ENCODE data around the gene FKBP2. TPM values are rescaled to one million over a fixed set of nuclear protein-coding genes. Genes with fewer than 3 reads are reported as not detected.
A peak's percentile ranks its signal among the peaks of the same experiment; 100 is the strongest.

The FKBP2 gene
- total RNA-seq, 1 donor from 2014 or later, result 41.5 TPM

DNA sequence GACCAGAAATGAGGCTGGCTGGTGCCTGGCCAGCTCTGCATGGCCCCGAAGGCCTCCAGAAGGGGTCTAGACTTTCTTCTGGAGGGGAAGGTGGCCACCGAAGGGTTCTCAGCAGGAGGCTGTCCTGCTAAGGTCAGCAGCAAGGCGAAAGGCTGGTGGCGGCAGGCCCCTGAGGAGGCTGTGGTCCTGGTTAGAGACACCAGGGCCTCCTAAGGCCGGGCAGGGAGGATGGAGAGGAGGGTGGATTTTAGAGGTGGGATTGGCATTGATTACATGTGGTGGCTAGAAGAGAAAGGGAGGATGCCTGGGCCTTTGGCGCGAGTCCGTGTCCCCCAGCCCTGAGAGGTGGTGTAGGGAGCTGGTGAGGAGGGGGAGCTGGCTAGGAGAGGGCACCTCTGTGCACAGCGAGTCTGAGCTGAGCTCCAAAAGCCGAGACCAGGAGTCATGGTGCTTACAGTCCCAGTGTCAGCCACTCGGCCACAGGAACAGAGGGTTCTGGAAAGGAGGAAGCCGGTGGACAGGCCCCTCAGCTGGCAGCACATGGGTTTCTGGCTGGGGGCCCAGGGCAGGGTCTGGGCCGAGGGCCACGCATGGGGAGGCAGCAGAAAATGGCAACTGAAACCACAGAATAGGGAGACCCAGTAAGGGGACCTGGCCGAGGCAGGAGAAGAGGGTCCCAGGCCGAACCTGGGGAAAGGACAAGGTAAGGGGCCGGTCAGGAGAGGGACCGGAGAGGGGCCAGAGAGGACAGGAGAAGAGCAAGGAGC is 31.9 kb upstream of the FKBP2 start:
- Histone ChIP-seq H3K4me1 (ENCODE audit: insufficient read depth, low read length) (peaks cover 24% of the 10 kb centered on the region), H3K4me2 (ENCODE audit: low read length) (no peak overlapping the region), H3K9me3 (ENCODE audit: insufficient read depth, low read depth, low read length) (no peaks in the 10 kb centered on the region), H3K27me3 (ENCODE audit: insufficient read depth, low read length) (no peaks in the 10 kb centered on the region), H3K36me3 (ENCODE audit: insufficient read depth, low read length) (peaks cover 8% of the 10 kb centered on the region), H3K9ac (ENCODE audit: low read length) (no peak overlapping the region), H4K20me1 (ENCODE audit: insufficient read depth, low read length) (peaks cover 10% of the 10 kb centered on the region), H2AFZ (ENCODE audit: low read depth, low read length) (no peak overlapping the region), H3K79me2 (ENCODE audit: insufficient read depth, low read length) (no peaks in the 10 kb centered on the region), H3K4me3 (ENCODE audit: insufficient read depth, low read depth, low read length) (no peak overlapping the region), H3K27ac (ENCODE audit: low read depth, low read length) (no peak overlapping the region)
- Mint-ChIP-seq H3K27me3 (ENCODE audit: low read depth, unreplicated experiment) (no peaks in the 10 kb centered on the region), H3K9me3 (ENCODE audit: unreplicated experiment) (no peaks in the 10 kb centered on the region), H3K36me3 (ENCODE audit: low read depth, unreplicated experiment) (peaks cover 22% of the 10 kb centered on the region), H3K4me1 (ENCODE audit: low read depth, unreplicated experiment) (peaks cover 15% of the 10 kb centered on the region), H3K4me3 (ENCODE audit: unreplicated experiment) (no peak overlapping the region), H3K27ac (ENCODE audit: unreplicated experiment) (peak overlapping the region; percentile 63)
- DNase-seq (ENCODE audit: low read depth), result no peak
- FAIRE-seq, result no peak
- no peak for TF ChIP-seq EZH2 (IDR thresholded peaks at IDR 0.05; ENCODE audit: insufficient read depth, low read length)
- TF ChIP-seq, protein P1, sequence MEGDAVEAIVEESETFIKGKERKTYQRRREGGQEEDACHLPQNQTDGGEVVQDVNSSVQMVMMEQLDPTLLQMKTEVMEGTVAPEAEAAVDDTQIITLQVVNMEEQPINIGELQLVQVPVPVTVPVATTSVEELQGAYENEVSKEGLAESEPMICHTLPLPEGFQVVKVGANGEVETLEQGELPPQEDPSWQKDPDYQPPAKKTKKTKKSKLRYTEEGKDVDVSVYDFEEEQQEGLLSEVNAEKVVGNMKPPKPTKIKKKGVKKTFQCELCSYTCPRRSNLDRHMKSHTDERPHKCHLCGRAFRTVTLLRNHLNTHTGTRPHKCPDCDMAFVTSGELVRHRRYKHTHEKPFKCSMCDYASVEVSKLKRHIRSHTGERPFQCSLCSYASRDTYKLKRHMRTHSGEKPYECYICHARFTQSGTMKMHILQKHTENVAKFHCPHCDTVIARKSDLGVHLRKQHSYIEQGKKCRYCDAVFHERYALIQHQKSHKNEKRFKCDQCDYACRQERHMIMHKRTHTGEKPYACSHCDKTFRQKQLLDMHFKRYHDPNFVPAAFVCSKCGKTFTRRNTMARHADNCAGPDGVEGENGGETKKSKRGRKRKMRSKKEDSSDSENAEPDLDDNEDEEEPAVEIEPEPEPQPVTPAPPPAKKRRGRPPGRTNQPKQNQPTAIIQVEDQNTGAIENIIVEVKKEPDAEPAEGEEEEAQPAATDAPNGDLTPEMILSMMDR (IDR thresholded peaks at IDR 0.05; ENCODE audit: insufficient read depth, low read depth, low read length), result no peak

DNA sequence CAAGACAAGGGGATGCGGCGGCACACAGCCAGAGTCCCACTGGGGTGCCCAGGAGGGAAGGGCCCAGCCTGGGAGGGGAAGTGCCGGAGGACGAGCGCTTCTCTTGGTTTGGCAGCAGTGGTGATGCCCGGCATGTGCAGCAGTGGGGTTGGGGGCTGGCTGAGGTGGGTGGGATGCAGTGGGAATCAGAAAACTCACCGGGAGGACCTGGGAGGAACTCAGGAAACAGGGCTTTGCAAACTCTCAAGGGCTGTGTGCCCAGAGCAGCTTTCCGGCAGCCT is 31.4 kb upstream of the FKBP2 start:
- H3K27ac ChIP-seq (ENCODE audit: low read depth, low read length), result no peak overlapping the region
- no peaks in the 10 kb centered on the region for H3K9me3 ChIP-seq (ENCODE audit: insufficient read depth, low read depth, low read length)
- no peak overlapping the region for H2AFZ ChIP-seq (ENCODE audit: low read depth, low read length)
- H3K4me3 ChIP-seq (ENCODE audit: insufficient read depth, low read depth, low read length), result no peak overlapping the region
- H3K9ac ChIP-seq (ENCODE audit: low read length), result no peak overlapping the region
- no peak overlapping the region for H3K4me2 ChIP-seq (ENCODE audit: low read length)
- H3K27me3 ChIP-seq (ENCODE audit: insufficient read depth, low read length), result no peaks in the 10 kb centered on the region
- peaks cover 5% of the 10 kb centered on the region for H4K20me1 ChIP-seq (ENCODE audit: insufficient read depth, low read length)
- H3K79me2 ChIP-seq (ENCODE audit: insufficient read depth, low read length), result no peaks in the 10 kb centered on the region
- Mint-ChIP-seq H3K27me3 (ENCODE audit: low read depth, unreplicated experiment) (no peaks in the 10 kb centered on the region), H3K4me1 (ENCODE audit: low read depth, unreplicated experiment) (peaks cover 12% of the 10 kb centered on the region), H3K36me3 (ENCODE audit: low read depth, unreplicated experiment) (peaks cover 18% of the 10 kb centered on the region), H3K27ac (ENCODE audit: unreplicated experiment) (no peak overlapping the region), H3K9me3 (ENCODE audit: unreplicated experiment) (no peaks in the 10 kb centered on the region), H3K4me3 (ENCODE audit: unreplicated experiment) (no peak overlapping the region)
- TF ChIP-seq, protein P1 (IDR thresholded peaks at IDR 0.05; ENCODE audit: insufficient read depth, low read depth, low read length), result no peak
- no peak for TF ChIP-seq EZH2 (IDR thresholded peaks at IDR 0.05; ENCODE audit: insufficient read depth, low read length)
- H3K4me1 ChIP-seq (ENCODE audit: insufficient read depth, low read length), result peaks cover 19% of the 10 kb centered on the region
- DNase-seq (ENCODE audit: low read depth), result no peak
- no peak for FAIRE-seq
- H3K36me3 ChIP-seq (ENCODE audit: insufficient read depth, low read length), result peaks cover 3% of the 10 kb centered on the region

DNA sequence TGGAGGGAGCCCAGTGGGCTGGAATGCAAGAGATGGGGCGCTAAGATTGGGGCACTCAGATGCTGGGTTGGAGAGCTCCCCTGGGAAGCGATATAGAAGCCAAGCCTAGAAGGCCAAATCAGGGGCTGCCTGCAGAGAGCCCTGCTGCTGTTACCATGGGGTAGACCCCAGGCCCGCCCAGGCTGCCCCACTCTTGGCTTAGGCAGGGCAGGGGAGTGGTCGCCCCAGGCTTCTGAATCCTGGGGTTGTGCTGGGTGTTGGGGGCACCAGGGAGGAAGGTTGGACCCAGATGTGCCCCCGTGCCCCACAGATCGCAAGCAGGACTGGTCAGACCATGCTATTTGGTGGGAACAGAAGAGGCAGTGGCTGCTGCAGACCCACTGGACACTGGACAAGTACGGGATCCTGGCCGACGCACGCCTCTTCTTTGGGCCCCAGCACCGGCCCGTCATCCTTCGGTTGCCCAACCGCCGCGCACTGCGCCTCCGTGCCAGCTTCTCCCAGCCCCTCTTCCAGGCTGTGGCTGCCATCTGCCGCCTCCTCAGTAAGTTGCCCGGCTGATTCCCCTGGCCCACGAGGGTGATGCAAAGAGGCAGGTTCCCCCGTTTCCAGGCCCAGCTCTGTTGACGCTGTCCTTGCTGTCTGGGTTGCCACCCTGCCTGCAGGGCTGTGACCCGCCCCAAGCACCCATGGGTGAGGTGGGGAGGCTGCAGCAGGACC is 30.4 kb upstream of the FKBP2 start:
- no peaks in the 10 kb centered on the region for H4K20me1 ChIP-seq (ENCODE audit: insufficient read depth, low read length)
- TF ChIP-seq EZH2 (IDR thresholded peaks at IDR 0.05; ENCODE audit: insufficient read depth, low read length), result no peak
- TF ChIP-seq, protein P1 (IDR thresholded peaks at IDR 0.05; ENCODE audit: insufficient read depth, low read depth, low read length), result no peak
- H2AFZ ChIP-seq (ENCODE audit: low read depth, low read length), result no peak overlapping the region
- no peaks in the 10 kb centered on the region for H3K79me2 ChIP-seq (ENCODE audit: insufficient read depth, low read length)
- FAIRE-seq (no peak), DNase-seq (ENCODE audit: low read depth) (no peak)
- no peak overlapping the region for H3K9ac ChIP-seq (ENCODE audit: low read length)
- H3K27ac Mint-ChIP-seq (ENCODE audit: unreplicated experiment), result no peak overlapping the region
- H3K36me3 ChIP-seq (ENCODE audit: insufficient read depth, low read length), result peaks cover 3% of the 10 kb centered on the region
- no peak overlapping the region for H3K4me3 ChIP-seq (ENCODE audit: insufficient read depth, low read depth, low read length)
- H3K4me1 ChIP-seq (ENCODE audit: insufficient read depth, low read length), result peaks cover 18% of the 10 kb centered on the region
- H3K9me3 ChIP-seq (ENCODE audit: insufficient read depth, low read depth, low read length), result no peaks in the 10 kb centered on the region
- H3K27me3 ChIP-seq (ENCODE audit: insufficient read depth, low read length), result no peaks in the 10 kb centered on the region
- peaks cover 16% of the 10 kb centered on the region for H3K36me3 Mint-ChIP-seq (ENCODE audit: low read depth, unreplicated experiment)
- H3K4me2 ChIP-seq (ENCODE audit: low read length), result no peak overlapping the region
- no peak overlapping the region for H3K4me3 Mint-ChIP-seq (ENCODE audit: unreplicated experiment)
- no peak overlapping the region for H3K27ac ChIP-seq (ENCODE audit: low read depth, low read length)
- no peaks in the 10 kb centered on the region for H3K9me3 Mint-ChIP-seq (ENCODE audit: unreplicated experiment)
- peaks cover 10% of the 10 kb centered on the region for H3K4me1 Mint-ChIP-seq (ENCODE audit: low read depth, unreplicated experiment)
- H3K27me3 Mint-ChIP-seq (ENCODE audit: low read depth, unreplicated experiment), result no peaks in the 10 kb centered on the region
